ENCODE results near the gene CCDC33. TPM values are rescaled to one million over a fixed set of nuclear protein-coding genes. Genes with fewer than 3 reads are reported as not detected.
A peak's percentile ranks its signal among the peaks of the same experiment; 100 is the strongest.

The CCDC33 gene
- total RNA-seq, 1 donor from 2014 or later = 4.2 TPM

DNA sequence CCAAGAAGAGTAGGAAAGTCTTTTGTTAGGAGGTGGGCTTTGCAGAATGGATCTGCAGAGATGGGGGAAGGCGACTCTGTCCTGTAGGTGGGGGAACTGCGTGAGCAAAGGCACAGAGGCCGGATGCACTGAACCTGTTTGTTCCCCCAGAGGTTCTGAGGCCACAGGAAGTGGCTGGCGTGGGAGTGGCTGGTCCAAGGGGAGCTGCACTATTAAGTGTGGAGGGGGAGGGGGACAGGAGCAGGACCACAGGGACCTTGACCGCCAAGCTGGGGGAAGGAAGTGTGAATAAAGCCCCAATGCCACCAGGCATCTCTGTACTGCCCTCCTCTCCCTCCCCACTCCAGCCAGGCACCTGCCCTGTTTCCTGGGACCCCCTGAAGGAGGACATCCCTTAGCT, 79.5 kb downstream of the CCDC33 start:
- Mint-ChIP-seq H3K9me3 (no peaks in the 10 kb centered on the region), H3K27me3 (ENCODE audit: low read depth) (peaks cover 3% of the 10 kb centered on the region), H3K36me3 (no peaks in the 10 kb centered on the region), H3K27ac (peak overlapping the region; percentile 59), H3K4me1 (peaks cover 64% of the 10 kb centered on the region), H3K4me3 (no peak overlapping the region)
- TF ChIP-seq, protein P1, sequence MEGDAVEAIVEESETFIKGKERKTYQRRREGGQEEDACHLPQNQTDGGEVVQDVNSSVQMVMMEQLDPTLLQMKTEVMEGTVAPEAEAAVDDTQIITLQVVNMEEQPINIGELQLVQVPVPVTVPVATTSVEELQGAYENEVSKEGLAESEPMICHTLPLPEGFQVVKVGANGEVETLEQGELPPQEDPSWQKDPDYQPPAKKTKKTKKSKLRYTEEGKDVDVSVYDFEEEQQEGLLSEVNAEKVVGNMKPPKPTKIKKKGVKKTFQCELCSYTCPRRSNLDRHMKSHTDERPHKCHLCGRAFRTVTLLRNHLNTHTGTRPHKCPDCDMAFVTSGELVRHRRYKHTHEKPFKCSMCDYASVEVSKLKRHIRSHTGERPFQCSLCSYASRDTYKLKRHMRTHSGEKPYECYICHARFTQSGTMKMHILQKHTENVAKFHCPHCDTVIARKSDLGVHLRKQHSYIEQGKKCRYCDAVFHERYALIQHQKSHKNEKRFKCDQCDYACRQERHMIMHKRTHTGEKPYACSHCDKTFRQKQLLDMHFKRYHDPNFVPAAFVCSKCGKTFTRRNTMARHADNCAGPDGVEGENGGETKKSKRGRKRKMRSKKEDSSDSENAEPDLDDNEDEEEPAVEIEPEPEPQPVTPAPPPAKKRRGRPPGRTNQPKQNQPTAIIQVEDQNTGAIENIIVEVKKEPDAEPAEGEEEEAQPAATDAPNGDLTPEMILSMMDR (IDR thresholded peaks at IDR 0.05; ENCODE audit: unreplicated experiment) = no peak
- DNase-seq (ENCODE audit: low spot score in 2 of 2, unreplicated experiment in 2 of 2) = no peak

DNA sequence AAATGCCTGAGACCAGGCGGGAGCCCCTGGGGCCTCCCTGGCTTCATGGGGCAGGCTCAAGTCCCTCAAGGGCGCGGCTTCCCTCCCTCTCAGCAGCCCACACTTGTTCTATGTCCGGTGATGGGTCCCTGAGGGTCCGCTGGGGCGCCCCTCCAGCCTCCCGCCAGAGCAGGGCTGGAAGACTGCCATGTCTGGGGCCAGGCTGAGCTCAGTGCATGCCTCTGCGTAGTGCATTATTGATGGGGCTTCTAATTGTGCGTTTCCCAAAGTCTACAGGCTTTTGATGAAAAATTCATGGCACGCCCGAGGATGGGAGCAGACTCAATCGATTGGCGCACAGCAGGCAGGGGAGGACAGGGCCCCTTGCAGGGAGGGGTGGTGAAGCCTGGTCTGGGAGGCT, 80.0 kb downstream of the CCDC33 start:
- TF ChIP-seq, protein P1 (IDR thresholded peaks at IDR 0.05; ENCODE audit: unreplicated experiment) = no peak
- peak overlapping the region; percentile 83 for H3K27ac Mint-ChIP-seq
- no peaks in the 10 kb centered on the region for H3K36me3 Mint-ChIP-seq
- peak in 1 of 2 experiments; percentile 53 for DNase-seq (ENCODE audit: low spot score in 2 of 2, unreplicated experiment in 2 of 2)
- H3K9me3 Mint-ChIP-seq = no peaks in the 10 kb centered on the region
- H3K4me1 Mint-ChIP-seq = peaks cover 65% of the 10 kb centered on the region
- peak overlapping the region; percentile 10 for H3K4me3 Mint-ChIP-seq
- no peaks in the 10 kb centered on the region for H3K27me3 Mint-ChIP-seq (ENCODE audit: low read depth)

DNA sequence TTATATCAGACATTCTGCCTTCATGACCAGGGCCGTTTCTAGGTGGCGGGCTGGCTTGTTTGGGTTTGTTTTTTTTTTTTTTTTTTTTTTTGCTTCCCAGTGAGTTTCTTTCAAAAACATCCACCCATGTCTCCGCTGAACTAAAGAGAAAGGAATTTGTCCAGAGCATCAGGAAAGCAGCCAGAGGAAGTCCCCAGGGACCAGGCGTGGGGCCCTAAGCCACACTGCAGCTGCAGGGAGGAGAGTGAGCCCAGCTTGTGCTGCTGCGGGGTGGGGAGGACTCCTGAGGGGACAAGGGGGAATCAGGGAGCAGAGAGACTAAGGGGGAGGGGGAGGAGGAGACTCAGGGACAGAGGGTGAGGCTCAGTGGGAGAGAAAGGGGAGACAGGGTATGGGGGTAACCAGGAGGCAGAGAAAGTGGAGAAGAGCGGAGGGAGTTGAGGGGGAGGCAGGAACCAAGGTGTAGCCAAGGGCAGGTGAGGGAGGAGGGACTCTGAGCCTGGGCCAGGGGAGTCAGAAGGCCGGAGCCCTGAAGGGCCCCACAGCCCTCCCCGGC, 81.8 kb downstream of the CCDC33 start:
- Mint-ChIP-seq H3K27me3 (ENCODE audit: low read depth) (no peaks in the 10 kb centered on the region), H3K27ac (peak overlapping the region; percentile 83), H3K9me3 (no peaks in the 10 kb centered on the region), H3K4me1 (peaks cover 61% of the 10 kb centered on the region), H3K4me3 (no peak overlapping the region), H3K36me3 (no peaks in the 10 kb centered on the region)
- TF ChIP-seq, protein P1 (IDR thresholded peaks at IDR 0.05; ENCODE audit: unreplicated experiment) = no peak
- peak in 1 of 2 experiments; percentile 71 for DNase-seq (ENCODE audit: low spot score in 2 of 2, unreplicated experiment in 2 of 2)

GRCh38 chr15:74318376-74319137, 82.4 kb downstream of the CCDC33 start:
- Mint-ChIP-seq H3K27ac (peak overlapping the region; percentile 83), H3K4me1 (peaks cover 61% of the 10 kb centered on the region), H3K4me3 (no peak overlapping the region), H3K9me3 (no peaks in the 10 kb centered on the region), H3K27me3 (ENCODE audit: low read depth) (no peaks in the 10 kb centered on the region), H3K36me3 (no peaks in the 10 kb centered on the region)
- no peak for DNase-seq (ENCODE audit: low spot score in 2 of 2, unreplicated experiment in 2 of 2)
- TF ChIP-seq, protein P1 (IDR thresholded peaks at IDR 0.05; ENCODE audit: unreplicated experiment) = no peak

GRCh38 chr15:74319138-74319460, 83.0 kb downstream of the CCDC33 start:
- Mint-ChIP-seq H3K4me3 (no peak overlapping the region), H3K27ac (peak overlapping the region; percentile 59), H3K27me3 (ENCODE audit: low read depth) (no peaks in the 10 kb centered on the region), H3K9me3 (no peaks in the 10 kb centered on the region), H3K4me1 (peaks cover 57% of the 10 kb centered on the region), H3K36me3 (no peaks in the 10 kb centered on the region)
- DNase-seq (ENCODE audit: low spot score in 2 of 2, unreplicated experiment in 2 of 2) = no peak
- TF ChIP-seq, protein P1 (IDR thresholded peaks at IDR 0.05; ENCODE audit: unreplicated experiment) = no peak

Measured in mesothelial cell of epicardium (in vitro differentiated cells).